Ovary (tissue), 10 donors: ENCODE results near the gene MAPK14. TPM values are rescaled to one million over a fixed set of nuclear protein-coding genes. Genes with fewer than 3 reads are reported as not detected.
"Not testable (repeated sequence)": the region's sequence is repeated elsewhere in the genome, so short reads cannot be mapped to it uniquely, and the experiment has no call there.

Experiments used
- DNase-seq, 5 donors: peaks; one replicate each; pipeline ENCODE4 v3.0.0-alpha.2; 2019 to 2020
- H3K27ac ChIP-seq, 2 donors: fragments of 200-600 bp; one replicate each; pipeline versions ENCODE4 v1.5.1 to v1.8.0; 2019 to 2022
- H3K27me3 ChIP-seq: fragments of 200-600 bp; one replicate; pipeline ENCODE4 v1.8.0; 2022
- H3K36me3 ChIP-seq: fragments of 200-600 bp; sonication (generic); one replicate; pipeline ENCODE4 v1.5.1; 2019
- H3K4me1 ChIP-seq: one replicate; pipeline ENCODE4 v1.8.1; 2013; ENCODE audit warnings: mild to moderate bottlenecking, moderate library complexity; ENCODE audit not compliant: insufficient read depth
- H3K4me3 ChIP-seq: fragments of 200-600 bp; sonication (generic); one replicate; pipeline ENCODE4 v1.5.1; 2017
- H3K9me3 ChIP-seq, 2 donors: fragments of 200-600 bp in 1 of 2; sonication (generic) in 1 of 2; one replicate each; pipeline versions ENCODE4 v1.5.1 to v1.8.1; 2013 to 2019; ENCODE audit warnings: mild to moderate bottlenecking in 1 of 2, moderate library complexity in 1 of 2
- EP300 ChIP-seq: sonication (generic); formaldehyde crosslinking; IDR thresholded peaks from one replicate; pipeline ENCODE4 v1.6.1; 2017; ENCODE audit warnings: antibody characterized with exemption
- POLR2A ChIP-seq: fragments of 450-650 bp; IDR thresholded peaks from one replicate; pipeline ENCODE4 v1.6.1; 2017; ENCODE audit warnings: antibody characterized with exemption, mild to moderate bottlenecking, moderate library complexity
- WGBS, 3 donors: extraction: QIAGEN DNeasy Blood & Tissue Kit in 1 of 3; methylation state at CpG; one replicate each; pipeline versions ENCODE4 v1.1.5 to v1.1.7; 2013 to 2017; 5-methylcytosine and 5-hydroxymethylcytosine counted together
- intact Hi-C, 4 donors: fragments of 100-400 bp; cut with DNase I; formaldehyde crosslinking; loops; one replicate each; pipeline versions ENCODE4 v1.11.0 to v1.15.1; 2022 to 2023
- long read RNA-seq, 3 donors: library from polyadenylated mRNA in 2 of 3; unstranded in 2 of 3; transcript quantifications; one replicate each; pipeline ENCODE4 v2.0.0 and lab custom pipeline, GENCODE V29; 2021 to 2026
- polyA plus RNA-seq, 2 donors: library from polyadenylated mRNA; stranded (reverse); fragments of 200-250 nt in 1 of 2; fragments of 350-450 nt in 1 of 2; fragmentation: Illumina TruSeq in 1 of 2; extraction: RNeasy Lipid Tissue Mini Kit (QIAGEN cat#74804) in 1 of 2; gene quantifications; one replicate each; pipeline ENCODE4 v1.2.3, GENCODE V29; 2013 to 2014
- total RNA-seq, 7 donors: library from RNA; depleted of rRNA in 2 of 7; stranded (reverse); fragments of >200 nt in 2 of 7; fragmentation: NEBNext Ultra II Directional in 3 of 7; extraction: Animal tissue kit (Norgen Biotek cat#: 25700) in 3 of 7; gene quantifications; one replicate each; pipeline versions ENCODE4 v1.1.0 to v1.2.4, GENCODE V29; 2016 to 2023
- TF ChIP-seq, protein P1 (sequence below), 3 donors: fragments of 450-650 bp in 2 of 3; fragments of 200-600 bp in 1 of 3; IDR thresholded peaks; one replicate each; pipeline versions ENCODE4 v1.5.1 to v1.8.0; 2016 to 2022; ENCODE audit warnings: antibody characterized with exemption in 3 of 3, mild to moderate bottlenecking in 1 of 3
- donor health status: DM: no; HTN: no; CAD: no; lungs with moderate emphysema.
- donor health status: DM: no; HTN: no; CAD: no.
- donor health status: Bipolar disorder and iron deficiency.
- donor health status: DM: yes; HTN: yes; CAD: no.
- donor health status: DM: no; HTN: no; CAD: no.
- donor health status: DM: yes; HTN: yes; CAD: no.

Gene MAPK14
- total RNA-seq = 10 to 100 TPM; 28.1 to 58.8 (median 37.1) TPM
- 10 to 100 TPM; 18.6 to 54.4 TPM for polyA plus RNA-seq
- long read RNA-seq, donor 1, partial matches to known transcripts = 5 of 22 reads
- long read RNA-seq, donor 1, other reads (novel, unspliced or antisense) = 17 of 22 reads
- long read RNA-seq, donor 2, full-length matches to known transcripts = 13 of 18 reads
- long read RNA-seq, donor 2, partial matches to known transcripts = 5 of 18 reads
- long read RNA-seq, donor 2, other reads (novel, unspliced or antisense) = 0 of 18 reads
- long read RNA-seq, donor 3, full-length matches to known transcripts = 44 of 58 reads
- long read RNA-seq, donor 3, partial matches to known transcripts = 3 of 58 reads
- long read RNA-seq, donor 3, other reads (novel, unspliced or antisense) = 11 of 58 reads

DNA sequence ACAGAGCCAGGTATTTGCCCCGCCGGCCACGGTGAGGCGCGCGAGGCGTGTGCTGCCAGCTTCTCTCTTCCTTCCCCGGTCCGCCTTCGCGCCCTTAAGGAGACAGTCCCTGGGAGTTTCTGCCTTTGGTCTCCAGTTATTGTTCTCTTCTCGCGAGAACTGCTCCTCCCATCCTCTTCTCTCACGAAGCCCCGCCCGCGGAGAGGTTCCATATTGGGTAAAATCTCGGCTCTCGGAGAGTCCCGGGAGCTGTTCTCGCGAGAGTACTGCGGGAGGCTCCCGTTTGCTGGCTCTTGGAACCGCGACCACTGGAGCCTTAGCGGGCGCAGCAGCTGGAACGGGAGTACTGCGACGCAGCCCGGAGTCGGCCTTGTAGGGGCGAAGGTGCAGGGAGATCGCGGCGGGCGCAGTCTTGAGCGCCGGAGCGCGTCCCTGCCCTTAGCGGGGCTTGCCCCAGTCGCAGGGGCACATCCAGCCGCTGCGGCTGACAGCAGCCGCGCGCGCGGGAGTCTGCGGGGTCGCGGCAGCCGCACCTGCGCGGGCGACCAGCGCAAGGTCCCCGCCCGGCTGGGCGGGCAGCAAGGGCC, at the start of gene MAPK14:
MAPK14 (plus strand) TSS at position 308 of the 587 bp plus-strand sequence. CDS start 350 bp downstream, outside the sequence.
- H3K27me3 ChIP-seq = no peaks in the 10 kb centered on the region
- DNase-seq = peak; percentile 99 to 100 (median 99)
- peak within 1 kb of the TSS; percentile 68 for H3K27ac ChIP-seq
- TF ChIP-seq, protein P1, sequence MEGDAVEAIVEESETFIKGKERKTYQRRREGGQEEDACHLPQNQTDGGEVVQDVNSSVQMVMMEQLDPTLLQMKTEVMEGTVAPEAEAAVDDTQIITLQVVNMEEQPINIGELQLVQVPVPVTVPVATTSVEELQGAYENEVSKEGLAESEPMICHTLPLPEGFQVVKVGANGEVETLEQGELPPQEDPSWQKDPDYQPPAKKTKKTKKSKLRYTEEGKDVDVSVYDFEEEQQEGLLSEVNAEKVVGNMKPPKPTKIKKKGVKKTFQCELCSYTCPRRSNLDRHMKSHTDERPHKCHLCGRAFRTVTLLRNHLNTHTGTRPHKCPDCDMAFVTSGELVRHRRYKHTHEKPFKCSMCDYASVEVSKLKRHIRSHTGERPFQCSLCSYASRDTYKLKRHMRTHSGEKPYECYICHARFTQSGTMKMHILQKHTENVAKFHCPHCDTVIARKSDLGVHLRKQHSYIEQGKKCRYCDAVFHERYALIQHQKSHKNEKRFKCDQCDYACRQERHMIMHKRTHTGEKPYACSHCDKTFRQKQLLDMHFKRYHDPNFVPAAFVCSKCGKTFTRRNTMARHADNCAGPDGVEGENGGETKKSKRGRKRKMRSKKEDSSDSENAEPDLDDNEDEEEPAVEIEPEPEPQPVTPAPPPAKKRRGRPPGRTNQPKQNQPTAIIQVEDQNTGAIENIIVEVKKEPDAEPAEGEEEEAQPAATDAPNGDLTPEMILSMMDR (IDR thresholded peaks at IDR 0.05) = peak; percentile 71 to 95 (median 88)
- TF ChIP-seq EP300 (no peak), POLR2A (peak; percentile 78)
- H3K9me3 ChIP-seq = no peaks in the 10 kb centered on the region
- WGBS, 3 donors = 0 to 1% (median 1%) methylated on average over 44 to 62 of the region's 62 CpGs
- H3K4me3 ChIP-seq = peak within 1 kb of the TSS; percentile 98
- H3K36me3 ChIP-seq = no peaks in the 10 kb centered on the region
- intact Hi-C loops = loop anchor here (2.0 to 5.0 kb wide), 4 partner anchors 65 to 170 kb away; partner anchors contain the start of gene BRPF3 (in 1 of the 4)
- H3K4me1 ChIP-seq = peaks cover 7% of the 10 kb centered on the region

- H3K9me3 ChIP-seq, H3K27ac ChIP-seq, H3K4me1 ChIP-seq, H3K36me3 ChIP-seq, H3K4me3 ChIP-seq, intact Hi-C loops, H3K27me3 ChIP-seq, DNase-seq: not testable (repeated sequence)
- 92 to 97% (median 96%) methylated on average over 1 of the region's 1 CpG for WGBS, 3 donors
Measured at GRCh38 chr6:35980126-35980525, 47.5 kb upstream of the MAPK14 start.

DNA sequence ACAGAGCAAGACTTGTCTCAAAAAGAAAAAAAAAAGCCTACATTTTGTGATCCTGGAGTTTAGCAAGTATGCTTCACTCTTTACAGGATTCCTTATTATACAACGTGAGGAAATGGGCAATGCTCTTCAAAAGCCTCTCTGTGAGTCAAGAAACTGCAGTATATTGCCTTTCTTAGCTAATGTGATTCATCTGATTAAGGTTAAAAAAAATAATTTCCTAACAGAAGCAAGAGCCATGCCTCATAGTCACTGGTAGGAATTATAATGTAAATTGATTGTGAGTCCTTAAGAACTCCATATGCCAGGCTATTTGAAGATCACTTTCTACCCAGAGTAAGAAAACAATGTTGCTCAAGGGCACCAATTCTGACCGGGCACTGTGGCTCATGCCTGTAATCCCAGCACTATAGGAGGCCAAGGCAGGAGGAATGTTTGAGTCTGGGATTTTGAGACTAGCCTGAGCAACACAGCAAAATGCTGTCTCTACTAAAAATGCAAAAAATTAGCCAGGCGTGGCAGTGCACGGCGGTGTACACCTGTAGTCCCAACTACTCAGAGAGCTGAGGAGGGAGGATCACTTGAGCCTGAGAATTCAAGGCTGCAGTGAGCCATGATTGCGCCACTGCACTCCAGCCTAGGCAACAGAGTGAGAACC, 46.5 kb upstream of the MAPK14 start:
- no peaks in the 10 kb centered on the region for H3K4me1 ChIP-seq
- H3K9me3 ChIP-seq = no peaks in the 10 kb centered on the region
- TF ChIP-seq EP300 (no peak), POLR2A (no peak)
- TF ChIP-seq, protein P1 (IDR thresholded peaks at IDR 0.05) = no peak
- 81 to 88% (median 85%) methylated on average over 6 of the region's 6 CpGs for WGBS, 3 donors
- intact Hi-C loops = no loop called here
- DNase-seq = no peak
- no peak overlapping the region for H3K4me3 ChIP-seq
- no peaks in the 10 kb centered on the region for H3K27me3 ChIP-seq
- H3K27ac ChIP-seq = no peak overlapping the region
- no peaks in the 10 kb centered on the region for H3K36me3 ChIP-seq

- TF ChIP-seq EP300 (no peak), POLR2A (no peak)
- TF ChIP-seq, protein P1 (IDR thresholded peaks at IDR 0.05) = no peak
- Histone ChIP-seq H3K27me3 (no peaks in the 10 kb centered on the region), H3K4me1 (no peaks in the 10 kb centered on the region), H3K36me3 (no peaks in the 10 kb centered on the region), H3K27ac (no peak overlapping the region), H3K9me3 (no peaks in the 10 kb centered on the region), H3K4me3 (no peak overlapping the region)
- intact Hi-C loops = no loop called here
- 69 to 76% (median 70%) methylated on average over 4 of the region's 4 CpGs for WGBS, 3 donors
- DNase-seq = no peak
Measured at GRCh38 chr6:35984701-35985100, 42.9 kb upstream of the MAPK14 start.

DNA sequence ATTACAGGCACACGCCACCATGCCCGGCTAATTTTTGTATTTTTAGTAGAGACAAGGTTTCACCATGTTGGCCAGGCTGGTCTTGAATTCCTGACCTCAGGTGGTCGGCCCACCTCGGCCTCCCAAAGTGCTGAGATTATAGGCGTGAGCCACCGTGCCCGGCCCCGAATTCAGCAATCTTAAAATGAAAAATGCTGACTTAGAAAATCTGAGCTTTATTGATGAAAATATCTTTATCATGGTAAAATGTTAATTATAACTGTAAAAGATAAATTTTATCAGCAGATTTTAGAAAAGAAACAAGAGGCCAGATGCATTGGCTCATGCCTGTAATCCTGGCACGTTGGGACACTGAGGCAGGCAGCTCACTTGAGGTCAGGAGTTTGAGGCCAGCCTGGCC, 39.6 kb upstream of the MAPK14 start:
- H3K4me3 ChIP-seq, DNase-seq, H3K4me1 ChIP-seq, H3K27ac ChIP-seq, H3K36me3 ChIP-seq, H3K27me3 ChIP-seq, intact Hi-C loops, H3K9me3 ChIP-seq: not testable (repeated sequence)
- 82 to 89% (median 89%) methylated on average over 9 of the region's 9 CpGs for WGBS, 3 donors
